Keratinocyte (primary cell): ENCODE measurements around the gene TIPARP. TPM values are rescaled to one million over a fixed set of nuclear protein-coding genes. Genes with fewer than 3 reads are reported as not detected.

ENCODE experiments used
- DNase-seq: peaks from one replicate; pipeline ENCODE4 v3.0.0-alpha.2; 2011; ENCODE audit warnings: low read depth, missing footprints, low spot score
- FAIRE-seq: peaks from 2 replicates; lab custom pipeline; 2011; peaks lifted over from hg19 to GRCh38; lab: Jason Lieb, UNC
- H2AFZ ChIP-seq: 2 replicates; pipeline ENCODE4 v1.6.0; 2012; ENCODE audit warnings: low read length, control low read depth, inconsistent platforms; ENCODE audit not compliant: control insufficient read depth
- H3K27ac ChIP-seq: 2 replicates; pipeline ENCODE4 v1.5.1; 2011; ENCODE audit warnings: low read length; ENCODE audit not compliant: control insufficient read depth, insufficient read depth
- H3K27me3 ChIP-seq: 3 replicates; pipeline ENCODE4 v1.6.0; 2011; ENCODE audit warnings: low read length; ENCODE audit not compliant: control insufficient read depth, insufficient read depth; ENCODE audit errors: extremely low read depth
- H3K36me3 ChIP-seq, 2 experiments: 2 replicates in 1 of 2; 3 replicates in 1 of 2; pipeline ENCODE4 v1.5.1; 2011; ENCODE audit warnings: low read length in 2 of 2, mild to moderate bottlenecking in 1 of 2; ENCODE audit not compliant: control insufficient read depth in 2 of 2, insufficient read depth in 2 of 2; ENCODE audit errors: extremely low read depth in 1 of 2
- H3K4me1 ChIP-seq: 3 replicates; pipeline ENCODE4 v1.5.1; 2011; ENCODE audit warnings: low read length; ENCODE audit not compliant: control insufficient read depth, insufficient read depth; ENCODE audit errors: extremely low read depth
- H3K4me2 ChIP-seq: 3 replicates; pipeline ENCODE4 v1.6.0; 2011; ENCODE audit warnings: low read depth, low read length; ENCODE audit not compliant: control insufficient read depth, insufficient read depth; ENCODE audit errors: extremely low read depth
- H3K4me3 ChIP-seq, 3 experiments: fragments of 200-600 bp in 1 of 3; sonication (generic) in 1 of 3; 2 replicates in 2 of 3; 3 replicates in 1 of 3; pipeline ENCODE4 v1.5.1; 2011 to 2016; ENCODE audit warnings: low read length in 3 of 3, mild to moderate bottlenecking in 3 of 3, control low read depth in 2 of 3, inconsistent platforms in 1 of 3, low read depth in 1 of 3, mixed read lengths in 1 of 3, mixed run types in 1 of 3, moderate library complexity in 1 of 3; ENCODE audit not compliant: control insufficient read depth in 2 of 3, insufficient read depth in 2 of 3; ENCODE audit errors: extremely low read depth in 1 of 3
- H3K79me2 ChIP-seq: 2 replicates; pipeline ENCODE4 v1.6.0; 2012; ENCODE audit warnings: low read length; ENCODE audit not compliant: control insufficient read depth, insufficient read depth
- H3K9ac ChIP-seq: 3 replicates; pipeline ENCODE4 v1.6.0; 2011; ENCODE audit warnings: low read length; ENCODE audit not compliant: control insufficient read depth, insufficient read depth; ENCODE audit errors: extremely low read depth
- H3K9me1 ChIP-seq: 3 replicates; pipeline ENCODE4 v1.6.0; 2011; ENCODE audit warnings: low read length; ENCODE audit not compliant: control insufficient read depth, insufficient read depth; ENCODE audit errors: extremely low read depth
- H3K9me3 ChIP-seq: 2 replicates; pipeline ENCODE4 v1.5.1; 2012; ENCODE audit warnings: low read depth, low read length; ENCODE audit not compliant: control insufficient read depth
- H4K20me1 ChIP-seq: 3 replicates; pipeline ENCODE4 v1.6.0; 2011; ENCODE audit warnings: low read length; ENCODE audit not compliant: control insufficient read depth, insufficient read depth; ENCODE audit errors: extremely low read depth
- CTCF ChIP-seq, 3 experiments: IDR thresholded peaks in 1 of 3; conservative IDR thresholded peaks in 1 of 3; optimal IDR thresholded peaks in 1 of 3; 2 replicates in 2 of 3; 3 replicates in 1 of 3; pipeline versions ENCODE3 to v1.5.1; 2011; ENCODE audit warnings: low read length in 3 of 3, mild to moderate bottlenecking in 3 of 3, moderate library complexity in 2 of 3, control low read depth in 1 of 3, inconsistent platforms in 1 of 3; ENCODE audit not compliant: insufficient read depth in 2 of 3; ENCODE audit errors: extremely low read depth in 1 of 3
- EZH2 ChIP-seq: IDR thresholded peaks from one replicate; pipeline ENCODE4 v1.6.1; 2012; ENCODE audit warnings: inconsistent platforms, mild to moderate bottlenecking, low read length, moderate library complexity
- dilution Hi-C: fragments of 300-500 bp; cut with MboI; formaldehyde crosslinking; loops from one replicate; pipeline ENCODE4 v1.7.0; 2020; ENCODE audit warnings: low sequenced_read_pairs; ENCODE audit not compliant: extremely low pct_ligation_motif_present
- polyA plus RNA-seq, 5 experiments: library from polyadenylated mRNA; depleted of rRNA in 3 of 5; stranded (reverse) in 3 of 5; stranded (forward) in 1 of 5; unstranded in 1 of 5; fragments of >200 nt; gene quantifications; 1 replicate in 1 of 5; 2 replicates in 3 of 5; 3 replicates in 1 of 5; pipeline versions ENCODE4 v1.2.1 to v1.2.3, GENCODE V29; 2011 to 2012; ENCODE audit warnings: missing spikeins in 2 of 5, low read depth in 1 of 5, low replicate concordance in 1 of 5

The TIPARP gene
- polyA plus RNA-seq, 1 donor (not counting 4 experiments of a cell fraction or from before 2014, with no cell fraction given) = 62.0 TPM

DNA sequence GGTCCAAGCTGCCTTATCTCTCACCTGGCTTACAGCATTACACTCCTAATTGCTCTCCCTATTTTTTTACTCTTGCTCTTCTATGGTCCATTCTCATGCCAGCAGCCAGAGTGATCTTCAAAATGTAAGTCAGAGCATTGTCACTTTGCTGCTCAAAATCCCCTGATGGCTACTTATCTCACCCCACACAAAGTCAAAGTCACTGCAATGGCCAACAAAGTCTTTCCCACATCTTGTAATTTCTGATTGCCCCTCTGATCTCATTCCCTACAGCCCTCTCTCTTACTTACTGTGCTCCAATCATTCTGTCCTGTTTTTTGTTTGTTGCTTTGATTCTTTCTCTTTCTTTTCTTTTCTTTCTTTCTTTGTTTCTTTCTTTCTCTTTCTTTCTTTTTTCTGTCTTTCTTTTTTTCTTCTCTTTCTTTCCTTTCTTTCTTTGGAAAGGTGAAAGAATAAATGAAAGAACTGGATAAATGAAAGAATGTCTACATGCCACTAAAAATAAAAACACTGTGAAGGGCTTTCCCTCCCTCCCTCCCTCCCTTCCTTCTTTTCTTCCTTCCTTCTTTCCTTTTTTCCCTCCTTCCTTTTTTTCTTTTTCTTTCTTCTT is 34.9 kb upstream of the TIPARP start:
- H3K27me3 ChIP-seq = no peaks in the 10 kb centered on the region
- no peak overlapping the region for H3K4me2 ChIP-seq
- H3K79me2 ChIP-seq = no peaks in the 10 kb centered on the region
- dilution Hi-C loops = no loop called here
- no peak overlapping the region for H3K4me3 ChIP-seq
- H3K9me3 ChIP-seq = no peaks in the 10 kb centered on the region
- H2AFZ ChIP-seq = no peak overlapping the region
- H3K36me3 ChIP-seq = no peaks in the 10 kb centered on the region
- peaks cover 8% of the 10 kb centered on the region for H3K4me1 ChIP-seq
- H4K20me1 ChIP-seq = no peaks in the 10 kb centered on the region
- H3K27ac ChIP-seq = no peak overlapping the region
- FAIRE-seq (no peak), DNase-seq (no peak)
- H3K9me1 ChIP-seq = no peaks in the 10 kb centered on the region
- H3K9ac ChIP-seq = no peak overlapping the region
- TF ChIP-seq EZH2 = no peak

- H3K79me2 ChIP-seq = no peaks in the 10 kb centered on the region
- no peak for DNase-seq
- TF ChIP-seq EZH2 (no peak), CTCF (optimal IDR thresholded peaks at IDR 0.05 in 1 of 3, IDR thresholded peaks at IDR 0.05 in 1 of 3, conservative IDR thresholded peaks at IDR 0.05 in 1 of 3; ENCODE audit: extremely low read depth in 1 of 3, insufficient read depth in 2 of 3, low read length in 3 of 3) (no peak)
- H3K4me3 ChIP-seq = no peak overlapping the region
- H3K4me1 ChIP-seq = peaks cover 8% of the 10 kb centered on the region
- H4K20me1 ChIP-seq = no peaks in the 10 kb centered on the region
- no peaks in the 10 kb centered on the region for H3K36me3 ChIP-seq
- H3K27me3 ChIP-seq = no peaks in the 10 kb centered on the region
- H3K4me2 ChIP-seq = no peak overlapping the region
- H3K9me1 ChIP-seq = no peaks in the 10 kb centered on the region
- no peak for FAIRE-seq
- H3K9ac ChIP-seq = no peak overlapping the region
- H2AFZ ChIP-seq = no peak overlapping the region
- no peaks in the 10 kb centered on the region for H3K9me3 ChIP-seq
- dilution Hi-C loops = no loop called here
- H3K27ac ChIP-seq = no peak overlapping the region
These were observed 32.8 kb upstream of the TIPARP start for GRCh38 chr3:156641618-156641975.
